A549 (cell line): Measurements from ENCODE around the gene LMBR1. TPM values are rescaled to one million over a fixed set of nuclear protein-coding genes. Genes with fewer than 3 reads are reported as not detected.

Source experiments
- ATAC-seq, 2 experiments: fragments of 200-7000 bp in 1 of 2; fragments of >200 bp in 1 of 2; cut with Nextera tagmentation in 1 of 2; cut with Tn5 transposase in 1 of 2; 3 replicates each; pipeline versions ENCODE4 v1.8.0 to v1.9.1; 2018 to 2020; ENCODE audit warnings: mild to moderate bottlenecking in 1 of 2, moderate library complexity in 1 of 2
- CTCF ChIA-PET: fragments of 300-600 bp; sonication (Branson Sonifier 250); formaldehyde crosslinking; extraction: SDS; loops from one replicate; lab custom pipeline; 2021; ENCODE audit warnings: antibody characterized with exemption, inconsistent platforms; lab: Yijun Ruan, JAX
- POLR2A ChIA-PET: fragments of 350-600 bp; formaldehyde crosslinking; extraction: SDS; loops from one replicate; lab custom pipeline; 2021; ENCODE audit warnings: antibody characterized with exemption, inconsistent platforms; lab: Yijun Ruan, JAX
- DNase-seq, 2 experiments: peaks; one replicate each; pipeline versions ENCODE4 v3.0.0 to v3.0.0-alpha.2; 2011 to 2016; ENCODE audit warnings: low read depth in 1 of 2, low spot score in 1 of 2
- FAIRE-seq: peaks from 2 replicates; lab custom pipeline; 2011; peaks lifted over from hg19 to GRCh38; lab: Jason Lieb, UNC
- H3K27ac ChIP-seq, 2 experiments: fragments of >200 bp; sonication (Bioruptor Twin); formaldehyde crosslinking; 3 replicates each; pipeline ENCODE4 v1.5.1; 2016 to 2017
- H3K4me1 ChIP-seq: fragments of >200 bp; sonication (Bioruptor Twin); formaldehyde crosslinking; 3 replicates; pipeline ENCODE4 v1.6.1; 2016
- H3K4me2 ChIP-seq: fragments of >200 bp; sonication (Bioruptor Twin); formaldehyde crosslinking; 3 replicates; pipeline ENCODE4 v1.6.1; 2016
- H3K4me3 ChIP-seq: fragments of >200 bp; sonication (Bioruptor Twin); formaldehyde crosslinking; 3 replicates; pipeline ENCODE4 v1.5.1; 2016
- H3K9me3 ChIP-seq: fragments of >200 bp; sonication (Bioruptor Twin); formaldehyde crosslinking; 3 replicates; pipeline ENCODE4 v1.6.1; 2016
- BHLHE40 ChIP-seq: IDR thresholded peaks from 2 replicates; pipeline ENCODE4 v1.6.1; 2012; ENCODE audit warnings: low read depth, low read length, inconsistent platforms
- CBX8 ChIP-seq: fragments of 200-600 bp; sonication (generic); IDR thresholded peaks from 2 replicates; pipeline ENCODE4 v1.6.1; 2016
- CEBPB ChIP-seq, 2 experiments: fragments of >200 bp in 1 of 2; sonication (Bioruptor Twin) in 1 of 2; formaldehyde crosslinking in 1 of 2; IDR thresholded peaks; 2 replicates each; pipeline ENCODE4 v1.6.1; 2012 to 2016
- EHMT2 ChIP-seq: fragments of 200-600 bp; sonication (generic); IDR thresholded peaks from 2 replicates; pipeline ENCODE4 v1.6.1; 2016; ENCODE audit warnings: antibody characterized with exemption, low read depth, mild to moderate bottlenecking, moderate library complexity
- EP300 ChIP-seq, 2 experiments: fragments of >200 bp; sonication (Bioruptor Twin); formaldehyde crosslinking; IDR thresholded peaks; 2 replicates in 1 of 2; 3 replicates in 1 of 2; pipeline ENCODE4 v1.6.1; 2016 to 2017
- FOSB ChIP-seq: fragments of 250-450 bp; sonication (Bioruptor Pico); IDR thresholded peaks from 2 replicates; pipeline ENCODE4 v1.5.0; 2020; ENCODE audit warnings: mild to moderate bottlenecking, moderate library complexity
- HDAC2 ChIP-seq: fragments of 200-600 bp; sonication (generic); IDR thresholded peaks from 2 replicates; pipeline ENCODE4 v1.6.1; 2016
- HEYL ChIP-seq: fragments of 250-450 bp; sonication (Bioruptor Pico); IDR thresholded peaks from 2 replicates; pipeline ENCODE4 v1.8.0; 2021; ENCODE audit warnings: mild to moderate bottlenecking, moderate library complexity
- HOXB5 ChIP-seq: fragments of 250-450 bp; sonication (Bioruptor Pico); IDR thresholded peaks from 2 replicates; pipeline ENCODE4 v1.5.0; 2020; ENCODE audit warnings: mild to moderate bottlenecking, moderate library complexity
- JUNB ChIP-seq: fragments of >200 bp; sonication (Bioruptor Twin); formaldehyde crosslinking; IDR thresholded peaks from 2 replicates; pipeline ENCODE4 v1.6.1; 2016
- KDM1A ChIP-seq: fragments of 200-600 bp; sonication (generic); IDR thresholded peaks from 2 replicates; pipeline ENCODE4 v1.6.1; 2016; ENCODE audit warnings: low read depth, mild to moderate bottlenecking
- MAZ ChIP-seq: fragments of 150-350 bp; IDR thresholded peaks from 2 replicates; pipeline ENCODE4 v1.6.1; 2014; ENCODE audit warnings: antibody characterized with exemption, low read depth, low read length, borderline replicate concordance
- NPAS2 ChIP-seq: fragments of 250-450 bp; sonication (Bioruptor Pico); IDR thresholded peaks from 2 replicates; pipeline ENCODE4 v1.8.0; 2022; ENCODE audit warnings: mild to moderate bottlenecking, moderate library complexity, borderline replicate concordance
- PHF8 ChIP-seq: fragments of 200-600 bp; sonication (generic); IDR thresholded peaks from 2 replicates; pipeline ENCODE4 v1.6.1; 2016; ENCODE audit warnings: low read depth, mild to moderate bottlenecking, antibody characterized with exemption, moderate library complexity, borderline replicate concordance
- POLR2AphosphoS2 ChIP-seq: conservative IDR thresholded peaks from 2 replicates; pipeline ENCODE4 v1.6.1; 2012; ENCODE audit warnings: low read length, improper control_type of control experiment, inconsistent platforms
- RAD21 ChIP-seq, 2 experiments: fragments of >200 bp in 1 of 2; sonication (Bioruptor Twin) in 1 of 2; formaldehyde crosslinking in 1 of 2; IDR thresholded peaks in 1 of 2; conservative IDR thresholded peaks in 1 of 2; 2 replicates in 1 of 2; 3 replicates in 1 of 2; pipeline ENCODE4 v1.6.1; 2012 to 2018; ENCODE audit warnings: inconsistent platforms in 1 of 2
- RFX5 ChIP-seq: fragments of 450-650 bp; IDR thresholded peaks from 2 replicates; pipeline ENCODE4 v1.7.1; 2014; ENCODE audit warnings: antibody characterized with exemption, mild to moderate bottlenecking, moderate library complexity
- SMC3 ChIP-seq: fragments of >200 bp; sonication (Bioruptor Twin); formaldehyde crosslinking; IDR thresholded peaks from 3 replicates; pipeline ENCODE4 v1.6.1; 2018; ENCODE audit warnings: inconsistent platforms
- WGBS: methylation state at CpG from one replicate; pipeline ENCODE4 v1.1.6; 2017; ENCODE audit errors: missing lambda C conversion rate; 5-methylcytosine and 5-hydroxymethylcytosine counted together
- polyA plus RNA-seq, 4 experiments: library from polyadenylated mRNA; depleted of rRNA in 3 of 4; stranded (reverse); fragments of >200 nt; fragmentation: RNase III in 1 of 4; extraction: RNeasy Plus Mini Kit Qiagen cat#74134 plus additional on column Dnase treatment in 1 of 4; gene quantifications; 2 replicates in 3 of 4; 3 replicates in 1 of 4; pipeline ENCODE4 v1.2.3, GENCODE V29; 2011 to 2017
- TF ChIP-seq, protein P1 (sequence below): fragments of 250-450 bp; sonication (Bioruptor Pico); IDR thresholded peaks from 2 replicates; pipeline ENCODE4 v1.5.0; 2020; ENCODE audit warnings: low read depth, mild to moderate bottlenecking, moderate library complexity
- TF ChIP-seq, protein P2 (sequence below): fragments of >200 bp; sonication (Bioruptor Twin); formaldehyde crosslinking; IDR thresholded peaks from 2 replicates; pipeline ENCODE4 v1.6.1; 2016
- TF ChIP-seq, protein P3 (sequence below): fragments of >200 bp; sonication (Bioruptor Twin); formaldehyde crosslinking; IDR thresholded peaks from 3 replicates; pipeline ENCODE4 v1.5.1; 2016
- TF ChIP-seq, protein P4 (sequence below): IDR thresholded peaks from 2 replicates; pipeline ENCODE4 v1.6.1; 2012
- TF ChIP-seq, protein P5 (sequence below): fragments of 150-350 bp; IDR thresholded peaks from 2 replicates; pipeline ENCODE4 v1.6.1; 2014; ENCODE audit warnings: low read depth, mild to moderate bottlenecking, low read length

LMBR1 gene
- polyA plus RNA-seq, 2 of the 4 experiments (the other 2 are of a cell fraction), result 33.2 to 42.3 TPM

DNA sequence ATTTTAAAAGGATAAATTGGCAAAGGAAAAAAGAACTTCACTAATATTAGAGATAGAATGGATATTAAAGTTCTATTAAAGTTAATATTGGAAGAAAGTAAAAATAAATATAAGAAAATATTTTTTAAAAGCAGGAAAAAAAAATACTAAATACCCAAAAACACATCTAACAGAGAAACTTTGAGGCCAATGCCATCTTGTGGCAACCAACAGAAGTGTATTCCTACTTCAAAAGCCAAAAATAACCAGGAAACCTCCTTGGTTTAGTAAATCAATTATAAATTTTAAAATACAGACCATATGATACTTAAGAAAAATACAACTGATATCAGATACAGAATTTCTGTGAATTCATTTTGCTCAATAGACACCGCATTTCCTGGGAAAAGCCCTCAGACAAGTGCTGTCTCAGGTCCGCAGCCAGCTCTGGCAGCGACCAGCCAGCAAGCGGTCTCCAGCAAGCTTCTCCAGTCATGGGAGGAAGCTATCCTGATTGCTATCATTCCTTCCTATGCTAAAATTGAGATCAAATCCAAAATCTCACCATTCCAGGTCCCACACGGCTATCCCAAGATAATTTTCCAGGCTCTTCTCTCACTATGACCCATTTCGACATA is 65.3 kb downstream of the LMBR1 start (continued):
- no peak for TF ChIP-seq HDAC2

DNA sequence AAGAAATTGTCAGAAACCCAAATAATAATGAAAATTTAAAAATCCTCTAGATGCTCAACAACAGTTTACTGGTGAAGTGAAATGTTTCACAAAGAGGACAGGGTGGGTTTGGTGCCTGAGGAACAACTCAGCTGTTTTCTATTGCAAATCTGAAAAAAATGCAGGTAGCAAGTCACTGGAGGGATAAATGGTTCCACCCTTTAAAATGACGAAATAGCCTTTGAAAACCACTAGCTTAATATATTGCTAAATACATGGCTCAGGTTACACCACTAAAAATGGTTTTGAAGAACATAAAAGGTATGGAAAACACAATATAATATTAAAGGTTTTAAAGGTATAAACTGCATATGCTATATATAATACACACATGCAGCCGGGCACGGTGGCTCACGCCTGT is 69.5 kb downstream of the LMBR1 start:
- Histone ChIP-seq H3K27ac (no peak overlapping the region), H3K4me2 (no peak overlapping the region), H3K4me3 (no peak overlapping the region), H3K9me3 (no peaks in the 10 kb centered on the region), H3K4me1 (peaks cover 8% of the 10 kb centered on the region)
- 93% methylated on average over 4 of the region's 4 CpGs for WGBS
- no peak for ATAC-seq
- no peak for TF ChIP-seq MAZ
- TF ChIP-seq CEBPB (IDR thresholded peaks at IDR 0.05), result peak in 1 of 2 experiments; percentile 34; a peak in 1 of 4 replicates
- no peak for TF ChIP-seq POLR2AphosphoS2
- TF ChIP-seq HEYL (CRISPR knock-in tag), result no peak
- ChIA-PET POLR2A (no interaction called here), CTCF (no interaction called here)
- DNase-seq, result no peak
- FAIRE-seq, result no peak

DNA sequence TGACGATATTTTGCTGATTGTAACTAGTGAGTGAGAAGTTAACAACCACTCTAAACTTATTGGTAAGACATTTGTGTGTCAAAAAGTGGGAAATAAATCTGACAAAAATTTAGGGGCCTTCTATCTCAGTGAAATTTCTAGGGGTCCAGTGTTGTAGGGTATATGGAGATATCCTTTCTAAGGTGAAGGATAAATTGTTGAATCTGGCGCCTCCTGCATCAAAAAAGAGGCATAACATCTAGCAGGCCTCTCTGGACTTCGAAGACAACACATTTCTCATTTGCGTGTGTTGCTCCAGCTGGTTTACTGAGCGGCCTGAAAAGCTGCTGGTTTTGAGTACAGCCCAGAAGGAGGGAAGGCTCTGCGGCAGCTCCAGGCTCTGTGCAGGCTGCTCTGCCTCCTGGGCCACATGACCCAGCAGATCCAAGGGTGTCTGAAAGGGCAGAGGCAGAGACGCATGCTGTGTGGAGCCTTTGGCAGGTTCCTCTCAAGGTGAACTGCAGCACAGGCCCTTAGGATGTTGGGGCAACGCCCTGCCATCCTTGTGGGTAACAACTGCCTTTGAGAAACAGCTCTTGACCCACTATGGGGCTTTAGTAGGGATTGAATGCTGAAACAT is 72.4 kb downstream of the LMBR1 start:
- FAIRE-seq (no peak), DNase-seq (no peak)
- POLR2A ChIA-PET, result no interaction called here
- no peak for TF ChIP-seq BHLHE40
- no peak for TF ChIP-seq EP300 (IDR thresholded peaks at IDR 0.05)
- TF ChIP-seq MAZ, result no peak
- TF ChIP-seq, protein P1, sequence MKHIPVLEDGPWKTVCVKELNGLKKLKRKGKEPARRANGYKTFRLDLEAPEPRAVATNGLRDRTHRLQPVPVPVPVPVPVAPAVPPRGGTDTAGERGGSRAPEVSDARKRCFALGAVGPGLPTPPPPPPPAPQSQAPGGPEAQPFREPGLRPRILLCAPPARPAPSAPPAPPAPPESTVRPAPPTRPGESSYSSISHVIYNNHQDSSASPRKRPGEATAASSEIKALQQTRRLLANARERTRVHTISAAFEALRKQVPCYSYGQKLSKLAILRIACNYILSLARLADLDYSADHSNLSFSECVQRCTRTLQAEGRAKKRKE, result no peak
- TF ChIP-seq FOSB, result no peak
- TF ChIP-seq, protein P2, sequence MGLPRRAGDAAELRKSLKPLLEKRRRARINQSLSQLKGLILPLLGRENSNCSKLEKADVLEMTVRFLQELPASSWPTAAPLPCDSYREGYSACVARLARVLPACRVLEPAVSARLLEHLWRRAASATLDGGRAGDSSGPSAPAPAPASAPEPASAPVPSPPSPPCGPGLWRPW, result no peak
- no peak for TF ChIP-seq HOXB5
- no peak for TF ChIP-seq EHMT2
- no peak for TF ChIP-seq JUNB
- TF ChIP-seq, protein P3, sequence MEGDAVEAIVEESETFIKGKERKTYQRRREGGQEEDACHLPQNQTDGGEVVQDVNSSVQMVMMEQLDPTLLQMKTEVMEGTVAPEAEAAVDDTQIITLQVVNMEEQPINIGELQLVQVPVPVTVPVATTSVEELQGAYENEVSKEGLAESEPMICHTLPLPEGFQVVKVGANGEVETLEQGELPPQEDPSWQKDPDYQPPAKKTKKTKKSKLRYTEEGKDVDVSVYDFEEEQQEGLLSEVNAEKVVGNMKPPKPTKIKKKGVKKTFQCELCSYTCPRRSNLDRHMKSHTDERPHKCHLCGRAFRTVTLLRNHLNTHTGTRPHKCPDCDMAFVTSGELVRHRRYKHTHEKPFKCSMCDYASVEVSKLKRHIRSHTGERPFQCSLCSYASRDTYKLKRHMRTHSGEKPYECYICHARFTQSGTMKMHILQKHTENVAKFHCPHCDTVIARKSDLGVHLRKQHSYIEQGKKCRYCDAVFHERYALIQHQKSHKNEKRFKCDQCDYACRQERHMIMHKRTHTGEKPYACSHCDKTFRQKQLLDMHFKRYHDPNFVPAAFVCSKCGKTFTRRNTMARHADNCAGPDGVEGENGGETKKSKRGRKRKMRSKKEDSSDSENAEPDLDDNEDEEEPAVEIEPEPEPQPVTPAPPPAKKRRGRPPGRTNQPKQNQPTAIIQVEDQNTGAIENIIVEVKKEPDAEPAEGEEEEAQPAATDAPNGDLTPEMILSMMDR, result no peak
- no peak for TF ChIP-seq CBX8
- TF ChIP-seq, all 56 proteins: peak for 0
- peaks cover 21% of the 10 kb centered on the region for H3K4me1 ChIP-seq
- ATAC-seq, result peak; percentile 52 to 74; a peak in 4 of 6 replicates
- H3K4me3 ChIP-seq, result no peak overlapping the region
- CTCF ChIA-PET, result no interaction called here
- no peak overlapping the region for H3K27ac ChIP-seq
- 90% methylated on average over 8 of the region's 8 CpGs for WGBS
- no peaks in the 10 kb centered on the region for H3K9me3 ChIP-seq
- no peak overlapping the region for H3K4me2 ChIP-seq

DNA sequence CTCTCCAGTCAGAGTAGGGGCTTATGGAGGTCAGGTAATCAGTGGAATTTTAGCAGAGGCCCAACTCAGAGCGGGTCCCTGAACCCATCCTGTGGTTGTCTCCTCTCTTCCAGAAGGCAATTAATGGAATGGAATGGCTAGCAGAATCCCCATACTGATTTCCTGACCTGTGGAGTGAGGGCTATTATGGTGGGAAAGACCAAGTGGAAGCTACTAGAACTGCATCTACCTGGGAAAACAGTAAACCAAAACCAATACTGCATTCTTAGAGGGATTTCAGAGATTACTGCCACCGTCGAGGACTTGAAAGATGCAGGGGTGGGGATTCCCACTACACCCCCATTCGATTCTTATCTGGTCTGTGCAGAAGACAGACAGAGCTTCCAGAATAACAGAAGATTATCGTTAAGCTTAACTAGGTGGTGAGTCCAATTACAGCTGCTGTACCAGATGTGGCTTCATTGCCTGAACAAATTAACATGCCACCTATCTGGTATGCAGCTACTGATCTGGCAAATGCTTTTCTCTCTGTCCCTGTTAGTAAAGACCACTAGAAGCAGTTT is 73.2 kb downstream of the LMBR1 start:
- POLR2A ChIA-PET, result no interaction called here
- H3K4me1 ChIP-seq, result peaks cover 21% of the 10 kb centered on the region
- DNase-seq (no peak), FAIRE-seq (peak; percentile 23), ATAC-seq (peak; percentile 21 to 66; a peak in 3 of 6 replicates)
- H3K9me3 ChIP-seq, result no peaks in the 10 kb centered on the region
- no peak overlapping the region for H3K27ac ChIP-seq
- no peak overlapping the region for H3K4me3 ChIP-seq
- no peak overlapping the region for H3K4me2 ChIP-seq
- CTCF ChIA-PET, result no interaction called here
- TF ChIP-seq RAD21 (conservative IDR thresholded peaks at IDR 0.05 in 1 of 2, IDR thresholded peaks at IDR 0.05 in 1 of 2) (no peak), NPAS2 (CRISPR knock-in tag) (no peak), PHF8 (no peak), RFX5 (no peak), KDM1A (no peak), HOXB5 (no peak), SMC3 (no peak), FOSB (no peak)
- TF ChIP-seq, protein P4, sequence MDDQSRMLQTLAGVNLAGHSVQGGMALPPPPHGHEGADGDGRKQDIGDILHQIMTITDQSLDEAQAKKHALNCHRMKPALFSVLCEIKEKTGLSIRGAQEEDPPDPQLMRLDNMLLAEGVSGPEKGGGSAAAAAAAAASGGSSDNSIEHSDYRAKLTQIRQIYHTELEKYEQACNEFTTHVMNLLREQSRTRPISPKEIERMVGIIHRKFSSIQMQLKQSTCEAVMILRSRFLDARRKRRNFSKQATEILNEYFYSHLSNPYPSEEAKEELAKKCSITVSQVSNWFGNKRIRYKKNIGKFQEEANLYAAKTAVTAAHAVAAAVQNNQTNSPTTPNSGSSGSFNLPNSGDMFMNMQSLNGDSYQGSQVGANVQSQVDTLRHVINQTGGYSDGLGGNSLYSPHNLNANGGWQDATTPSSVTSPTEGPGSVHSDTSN, result no peak
- TF ChIP-seq, protein P5, sequence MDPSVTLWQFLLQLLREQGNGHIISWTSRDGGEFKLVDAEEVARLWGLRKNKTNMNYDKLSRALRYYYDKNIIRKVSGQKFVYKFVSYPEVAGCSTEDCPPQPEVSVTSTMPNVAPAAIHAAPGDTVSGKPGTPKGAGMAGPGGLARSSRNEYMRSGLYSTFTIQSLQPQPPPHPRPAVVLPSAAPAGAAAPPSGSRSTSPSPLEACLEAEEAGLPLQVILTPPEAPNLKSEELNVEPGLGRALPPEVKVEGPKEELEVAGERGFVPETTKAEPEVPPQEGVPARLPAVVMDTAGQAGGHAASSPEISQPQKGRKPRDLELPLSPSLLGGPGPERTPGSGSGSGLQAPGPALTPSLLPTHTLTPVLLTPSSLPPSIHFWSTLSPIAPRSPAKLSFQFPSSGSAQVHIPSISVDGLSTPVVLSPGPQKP, result no peak
- 90% methylated on average over 5 of the region's 5 CpGs for WGBS
